Smooth muscle cell of the coronary artery (primary cell): ENCODE results near the gene PANK1. TPM values are rescaled to one million over a fixed set of nuclear protein-coding genes. Genes with fewer than 3 reads are reported as not detected.

Experiments used
- total RNA-seq: library from RNA; depleted of rRNA; stranded (reverse); fragments of >200 nt; gene quantifications from 2 replicates; pipeline ENCODE4 v1.2.3, GENCODE V29; 2014; ENCODE audit warnings: low replicate concordance

PANK1 gene
- 2.6 and 6.0 TPM in 2 replicates for total RNA-seq

DNA sequence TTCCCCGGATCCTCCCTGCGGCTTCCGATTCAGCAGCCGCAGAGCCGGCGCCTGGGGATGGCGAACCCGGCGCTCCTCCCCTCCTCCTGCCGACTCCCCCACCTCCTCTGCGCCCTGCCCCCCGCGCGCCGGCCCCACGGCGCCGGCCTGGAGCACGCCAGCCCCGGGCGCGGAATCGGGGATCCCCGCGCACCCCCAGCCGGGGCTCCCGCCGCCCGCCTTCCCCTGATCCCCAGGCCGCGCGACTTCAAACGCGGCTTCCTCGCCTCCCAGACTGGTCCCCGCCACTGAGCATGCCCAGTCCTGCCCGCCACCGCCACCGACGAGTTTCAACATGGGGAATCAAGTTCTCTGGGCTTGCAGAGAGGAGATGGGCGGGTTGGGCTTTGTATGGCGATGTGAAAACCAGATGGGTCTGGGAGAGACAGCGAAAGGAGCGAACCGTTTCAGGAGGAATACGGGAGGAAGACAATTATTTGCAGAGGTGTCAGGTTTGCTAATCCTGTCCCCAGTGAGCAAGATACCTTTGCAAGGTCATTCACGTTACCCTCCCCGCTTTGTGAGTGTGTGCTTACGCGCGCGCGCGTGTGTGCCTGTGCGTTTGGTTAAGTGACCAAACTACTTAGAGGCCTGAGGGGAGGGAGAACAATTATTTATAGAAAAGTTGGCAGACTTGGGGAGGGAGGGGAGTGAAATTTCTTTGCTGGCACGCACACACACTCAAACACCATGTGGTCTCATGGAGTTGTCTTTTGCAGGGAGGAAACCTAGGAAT is at the start of gene PANK1:
TSS of gene PANK1 (minus strand) at position 276 of the 775 bp plus-strand sequence. CDS start 351 bp downstream, outside the sequence.

DNA sequence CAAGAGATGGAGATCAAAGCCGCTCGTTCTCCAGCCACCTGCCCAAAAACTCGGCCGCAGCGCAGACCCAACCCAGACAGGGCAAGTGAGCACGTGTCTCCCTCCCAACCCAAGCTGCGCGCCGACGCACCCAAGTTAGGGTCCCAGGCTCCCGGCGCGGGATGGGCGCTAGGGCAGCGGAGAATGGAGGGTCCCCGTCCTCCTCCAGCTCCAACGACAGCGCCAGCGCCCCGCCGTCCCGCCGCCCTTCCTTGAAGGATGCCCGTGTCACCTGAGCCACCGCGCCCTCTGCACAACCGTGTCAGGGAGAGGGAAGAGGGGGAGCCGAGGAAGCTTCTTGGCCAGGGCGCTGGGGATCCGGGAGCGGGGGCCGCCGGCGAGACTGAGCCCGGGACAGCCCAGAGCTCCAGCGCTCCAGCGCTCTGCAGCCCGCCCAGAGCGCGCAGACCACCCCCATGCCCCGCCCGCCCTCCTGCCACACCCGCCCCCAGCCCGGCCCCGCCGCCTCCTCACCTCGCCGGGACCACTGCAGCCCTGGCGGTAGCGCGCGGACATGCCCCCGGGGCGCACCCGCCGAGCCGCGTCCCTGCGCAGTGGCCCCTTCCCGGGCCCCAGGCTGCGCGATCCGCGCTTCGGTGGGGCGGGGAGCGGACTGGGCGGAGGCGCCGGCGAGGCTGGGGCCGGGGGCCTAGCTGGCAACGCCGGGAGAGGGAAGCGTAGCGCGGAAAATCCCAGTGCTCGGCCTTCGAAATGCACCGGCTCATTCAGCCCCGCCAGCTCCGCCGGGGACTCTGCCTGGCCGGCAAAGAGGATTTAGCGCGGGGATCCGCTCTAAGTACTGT is 109.7 kb downstream of the PANK1 start, which contains the start of gene SLC16A12:
TSS of gene SLC16A12 (minus strand) at position 424 of the 842 bp plus-strand sequence. CDS start 73,016 bp downstream, outside the sequence.

Other genes starting within 250 kb of the PANK1 start
- 10.7 and 11.8 TPM in 2 replicates for gene IFIT5, start 230.7 kb downstream of the PANK1 start, total RNA-seq
- gene SLC16A12, start 109.6 kb downstream of the PANK1 start, total RNA-seq, result 0.12 and 0.75 TPM in 2 replicates
- 0.82 and 4.2 TPM in 2 replicates for gene KIF20B, start 56.3 kb upstream of the PANK1 start, total RNA-seq